ENCODE results near the gene TKFC.

The TKFC gene

GRCh38 chr11:61332797-61333549 lies at the start of gene TKFC, which contains the start of gene DDB1:
TSS of gene TKFC (plus strand) at chr11:61333228. CDS start at chr11:61334729, 1,501 bp downstream.
TSS of gene DDB1 (minus strand) at chr11:61333105. CDS start at chr11:61332968, 137 bp downstream.
- no peak for TF ChIP-seq CTCF (IDR thresholded peaks at IDR 0.05; ENCODE audit: extremely low read depth, insufficient read depth, missing control alignments)

GRCh38 chr11:61283613-61284012 lies 49.4 kb upstream of the TKFC start:
- TF ChIP-seq CTCF (IDR thresholded peaks at IDR 0.05; ENCODE audit: extremely low read depth, insufficient read depth, missing control alignments), result no peak
- DNase-seq (ENCODE audit: low spot score), result no peak
- in situ Hi-C loops (cut with MboI; ENCODE audit: low pct_unique_long_range_greater_than_20kb, low sequenced_read_pairs, unreplicated experiment), result no loop called here

More at GRCh38 chr11:61332797-61333549, at the start of gene TKFC, which contains the start of gene DDB1:
- in situ Hi-C loops (cut with MboI; ENCODE audit: low pct_unique_long_range_greater_than_20kb, low sequenced_read_pairs, unreplicated experiment), result loop anchor here (10.0 kb wide), 1 partner anchor 52 kb away; no protein-coding TSS in a partner anchor
- DNase-seq (ENCODE audit: low spot score), result peak; percentile 99

GRCh38 chr11:61287338-61287977 lies 45.6 kb upstream of the TKFC start:
- DNase-seq (ENCODE audit: low spot score), result no peak
- in situ Hi-C loops (cut with MboI; ENCODE audit: low pct_unique_long_range_greater_than_20kb, low sequenced_read_pairs, unreplicated experiment), result no loop called here
- TF ChIP-seq CTCF (IDR thresholded peaks at IDR 0.05; ENCODE audit: extremely low read depth, insufficient read depth, missing control alignments), result no peak

GRCh38 chr11:61290905-61291690 lies 41.9 kb upstream of the TKFC start:
- TF ChIP-seq CTCF (IDR thresholded peaks at IDR 0.05; ENCODE audit: extremely low read depth, insufficient read depth, missing control alignments), result peak; percentile 25
- in situ Hi-C loops (cut with MboI; ENCODE audit: low pct_unique_long_range_greater_than_20kb, low sequenced_read_pairs, unreplicated experiment), result no loop called here
- DNase-seq (ENCODE audit: low spot score), result no peak

- DNase-seq (ENCODE audit: low spot score), result no peak
- in situ Hi-C loops (cut with MboI; ENCODE audit: low pct_unique_long_range_greater_than_20kb, low sequenced_read_pairs, unreplicated experiment), result no loop called here
- no peak for TF ChIP-seq CTCF (IDR thresholded peaks at IDR 0.05; ENCODE audit: extremely low read depth, insufficient read depth, missing control alignments)
Observed at GRCh38 chr11:61292356-61292755, 40.7 kb upstream of the TKFC start.
